GM18907 (cell line): Measurements from ENCODE around the gene PPP1R16B.
"Not testable (repeated sequence)": the region's sequence is repeated elsewhere in the genome, so short reads cannot be mapped to it uniquely, and the experiment has no call there.

Experiments
- ATAC-seq: cut with Tn5 transposase; IDR thresholded peaks from one replicate; pipeline ENCODE4 v1.9.1; 2021; ENCODE audit warnings: mild to moderate bottlenecking, moderate library complexity; ENCODE audit not compliant: unreplicated experiment

PPP1R16B gene

DNA sequence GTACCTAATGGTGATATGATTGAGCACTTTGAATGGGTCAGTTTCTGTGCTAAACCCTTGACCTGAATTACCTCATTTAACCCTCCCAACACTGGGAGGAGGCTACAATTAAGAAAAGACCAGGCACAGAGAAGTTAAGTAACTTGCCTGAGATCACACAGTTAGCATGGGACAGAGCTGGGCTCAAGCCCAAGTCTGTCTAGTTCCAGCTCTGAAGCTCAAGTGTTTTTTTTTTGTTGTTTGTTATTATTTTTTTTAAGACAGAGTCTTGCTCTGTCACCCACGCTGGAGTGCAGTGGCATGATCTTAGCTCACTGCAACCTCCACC is 124.7 kb downstream of the PPP1R16B start:
- ATAC-seq: no peak

DNA sequence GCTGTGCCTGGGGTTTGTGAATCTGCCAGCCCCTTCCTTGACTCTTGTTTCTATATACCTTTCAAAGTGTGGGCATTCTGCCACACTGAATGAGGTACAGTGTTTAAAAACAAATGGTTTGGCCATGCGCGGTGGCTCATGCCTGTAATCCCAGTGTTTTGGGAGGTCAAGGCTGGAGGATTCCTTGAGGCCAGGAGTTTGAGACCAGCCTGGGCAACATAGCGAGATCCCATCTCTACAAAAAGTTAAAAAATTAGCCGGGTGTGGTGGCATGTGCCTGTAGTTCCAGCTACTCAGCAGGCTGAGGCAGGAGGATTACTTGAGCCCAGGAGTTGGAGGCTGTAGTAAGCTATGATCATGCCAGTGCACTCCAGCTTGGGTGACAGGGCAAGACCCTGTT is 126.5 kb downstream of the PPP1R16B start:
- no peak for ATAC-seq

DNA sequence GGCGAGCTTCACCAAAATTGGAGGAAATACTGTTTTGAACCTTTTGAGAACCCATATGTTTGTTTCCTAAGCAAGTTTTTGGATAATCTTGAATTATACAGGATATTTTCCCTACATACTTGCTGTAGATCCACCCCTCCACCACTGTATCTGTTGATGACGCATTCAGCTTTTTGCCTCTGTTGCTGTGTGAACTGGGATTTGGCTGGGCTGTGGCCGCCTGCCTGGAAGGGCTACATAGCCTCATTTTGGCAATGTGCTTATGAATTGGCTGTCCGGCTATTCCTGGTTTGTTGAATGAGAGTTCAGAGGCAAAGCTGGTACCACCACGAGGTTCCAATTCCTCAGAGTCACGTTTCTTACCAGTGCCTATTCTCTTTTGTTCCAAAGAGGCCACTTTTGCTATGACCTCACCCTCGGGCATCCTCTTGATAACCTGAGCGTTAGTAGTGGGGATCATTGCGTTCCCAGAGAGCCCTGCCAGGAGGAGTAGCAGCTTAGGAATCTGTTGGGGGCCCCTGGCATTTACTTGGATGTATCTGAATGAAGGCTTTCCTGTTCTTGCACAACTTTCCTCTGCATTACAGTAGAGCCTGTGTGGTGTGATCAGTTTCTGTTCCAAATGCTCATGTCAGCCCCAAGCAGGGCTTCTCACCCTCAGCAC is 127.1 kb downstream of the PPP1R16B start:
- ATAC-seq: no peak

DNA sequence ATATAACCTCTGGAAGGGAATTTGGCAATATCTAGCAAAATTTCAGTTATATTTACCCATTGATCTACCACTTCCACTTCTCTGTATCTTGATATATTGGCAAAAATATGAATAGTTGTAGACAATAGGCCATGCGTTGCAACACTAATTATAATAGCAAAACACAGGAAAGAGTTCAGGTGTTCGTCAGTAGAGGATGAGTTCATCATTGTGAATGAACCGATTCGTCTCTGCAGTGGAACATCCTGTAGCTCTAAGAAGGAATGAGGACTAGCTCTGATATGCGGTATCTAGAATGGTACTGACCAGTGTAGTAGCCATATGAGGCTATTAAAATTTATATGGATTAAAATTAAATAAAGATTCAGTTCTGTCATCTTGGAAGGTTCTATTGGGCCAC is 129.0 kb downstream of the PPP1R16B start:
- ATAC-seq: no peak

DNA sequence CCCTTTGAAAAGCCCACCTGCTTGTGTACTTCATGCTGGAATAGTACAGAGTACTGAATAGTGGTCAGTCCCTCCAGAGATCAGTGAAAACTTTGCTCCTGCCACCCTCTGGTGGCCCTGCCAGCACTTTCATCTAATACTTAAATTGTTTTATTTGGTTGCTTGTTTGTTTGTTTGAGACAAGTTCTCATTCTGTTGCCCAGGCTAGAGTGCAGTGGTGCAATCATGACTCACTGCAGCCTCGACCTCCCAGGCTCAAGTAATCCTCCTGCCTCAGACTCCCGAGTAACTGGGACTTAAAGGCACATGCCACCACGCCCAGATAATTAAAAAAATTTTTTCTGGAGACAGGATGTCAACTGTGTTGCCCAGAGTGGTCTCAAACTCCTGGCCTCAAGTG is 129.8 kb downstream of the PPP1R16B start:
- ATAC-seq: no peak

DNA sequence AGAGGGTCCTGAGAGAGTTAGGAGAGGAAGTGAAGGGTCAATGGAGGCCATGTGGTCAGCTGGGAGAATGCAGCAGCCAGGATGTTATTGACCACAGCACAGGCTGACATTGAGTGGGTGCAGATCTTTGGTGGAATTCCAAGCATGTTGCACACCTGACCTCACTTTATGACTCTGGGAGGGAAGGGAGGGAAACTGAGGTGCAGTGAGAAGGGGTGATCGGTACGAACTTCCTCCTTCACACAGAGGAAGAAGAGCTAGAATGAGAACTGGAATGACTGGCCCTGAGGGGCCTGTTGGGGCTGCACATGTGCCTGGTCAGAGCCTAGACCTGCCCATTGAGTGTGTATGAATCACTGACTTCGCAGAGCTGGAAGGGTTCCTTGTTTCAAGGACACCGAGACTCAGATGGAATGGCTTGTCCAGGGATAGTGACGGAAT is 130.5 kb downstream of the PPP1R16B start:
- ATAC-seq: no peak

DNA sequence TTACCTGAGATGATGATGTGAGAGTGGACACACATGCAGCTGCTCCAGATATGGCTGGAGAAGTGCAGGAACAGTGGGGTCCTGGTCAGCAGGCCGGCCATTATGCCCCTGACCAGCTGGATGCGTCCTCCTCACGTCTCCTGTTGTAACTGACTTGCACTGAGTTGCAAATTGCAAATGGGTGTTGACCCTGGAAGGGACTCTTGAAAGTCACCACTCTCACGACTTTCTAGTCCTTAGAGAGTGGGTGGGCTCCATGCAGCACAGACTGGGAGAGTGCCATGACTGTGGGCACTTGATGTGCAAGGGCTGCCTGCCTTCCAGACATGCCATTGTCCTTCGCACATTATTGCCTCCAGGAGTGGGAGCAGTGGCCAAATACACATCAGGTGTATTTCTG is 131.5 kb downstream of the PPP1R16B start:
- no peak for ATAC-seq

DNA sequence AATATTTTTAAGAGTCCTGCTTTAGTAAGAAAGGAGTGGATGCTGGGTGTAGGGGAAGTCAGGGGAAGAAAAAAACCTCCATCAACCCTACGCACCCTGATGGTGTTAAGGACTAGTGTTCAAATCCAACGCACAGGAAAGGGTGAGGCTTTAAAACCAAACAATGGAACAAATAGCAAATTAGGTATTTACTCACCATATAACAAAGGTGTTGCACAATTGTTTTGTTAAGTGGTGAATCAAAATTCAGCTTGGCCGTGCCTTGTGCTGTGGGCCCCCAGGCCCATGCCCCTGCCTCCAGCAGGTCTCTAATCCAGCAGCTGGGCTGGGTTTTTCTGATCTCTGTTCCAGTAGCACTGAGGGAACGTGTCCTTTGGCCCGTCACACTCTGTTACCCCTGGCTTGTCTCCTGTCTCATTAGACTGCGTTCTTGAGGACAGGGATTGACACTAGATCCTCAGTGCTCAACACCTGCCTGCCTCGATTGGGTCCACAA is 132.5 kb downstream of the PPP1R16B start:
- ATAC-seq: no peak

DNA sequence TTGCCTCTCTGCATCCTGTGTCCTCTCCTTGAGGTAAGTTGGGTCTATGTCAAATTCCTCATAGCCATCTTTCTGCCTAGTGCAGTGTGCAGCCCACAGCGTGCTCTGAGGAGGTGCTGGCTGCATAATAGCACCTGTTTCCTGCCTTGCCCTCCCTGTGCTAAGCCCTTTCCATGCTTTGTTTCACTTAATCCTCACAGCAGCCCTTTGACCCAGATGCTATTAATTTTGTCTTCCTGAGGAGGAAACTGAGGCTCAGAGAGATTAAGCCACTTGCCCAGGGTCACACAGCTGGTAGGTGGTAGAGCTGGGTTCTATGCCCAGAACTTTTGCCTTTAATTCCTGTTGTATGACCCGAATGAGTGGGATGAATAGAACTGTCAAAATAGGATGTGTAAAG is 134.2 kb downstream of the PPP1R16B start:
- no peak for ATAC-seq

DNA sequence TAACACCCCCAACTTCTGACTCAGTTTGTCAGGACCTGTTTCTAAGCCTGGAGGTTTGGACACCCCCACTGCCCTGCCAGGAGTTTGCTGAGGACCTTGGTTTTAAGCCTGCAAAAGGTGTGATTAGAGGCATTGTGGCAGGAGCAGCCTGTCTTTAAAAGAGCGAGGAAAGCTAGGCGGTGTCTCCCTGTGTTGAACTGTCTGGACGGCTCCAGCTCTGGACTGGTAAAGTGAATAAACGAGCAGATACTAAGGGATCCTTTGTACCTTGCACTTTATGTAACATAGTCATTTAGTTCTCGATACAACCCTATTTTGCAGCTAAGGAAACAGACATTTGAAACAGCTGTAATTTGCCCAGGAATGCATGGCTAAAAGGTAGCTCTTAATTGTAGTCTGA is 135.1 kb downstream of the PPP1R16B start:
- ATAC-seq: no peak

DNA sequence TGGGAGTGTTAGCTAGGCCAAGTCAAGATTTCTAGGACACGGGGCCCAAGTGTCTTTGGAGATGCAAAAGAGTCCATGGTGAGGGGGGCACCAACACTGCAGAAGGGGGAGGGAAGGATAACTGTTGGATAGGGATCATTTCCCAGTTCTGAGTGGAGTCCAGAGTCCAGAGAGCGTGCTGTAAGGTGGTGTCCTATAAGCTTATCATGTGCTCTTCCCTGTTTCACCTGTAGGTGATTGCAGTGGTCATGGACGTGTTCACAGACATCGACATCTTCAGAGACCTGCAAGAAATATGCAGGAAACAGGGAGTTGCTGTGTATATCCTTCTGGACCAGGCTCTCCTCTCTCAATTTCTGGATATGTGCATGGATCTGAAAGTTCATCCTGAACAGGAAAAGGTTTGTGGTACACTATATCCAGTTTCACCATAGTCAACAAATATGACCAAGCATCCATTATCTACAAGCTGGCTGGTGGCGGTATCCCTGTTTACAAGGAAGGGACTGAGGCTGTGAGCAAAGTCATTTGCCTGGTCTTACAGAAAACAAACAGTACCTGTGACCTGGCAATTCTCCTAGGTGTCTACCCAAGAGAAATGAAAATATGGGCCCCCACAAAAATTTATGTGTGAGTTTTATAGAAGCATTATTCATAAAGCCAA is 136.4 kb downstream of the PPP1R16B start:
- no peak for ATAC-seq

DNA sequence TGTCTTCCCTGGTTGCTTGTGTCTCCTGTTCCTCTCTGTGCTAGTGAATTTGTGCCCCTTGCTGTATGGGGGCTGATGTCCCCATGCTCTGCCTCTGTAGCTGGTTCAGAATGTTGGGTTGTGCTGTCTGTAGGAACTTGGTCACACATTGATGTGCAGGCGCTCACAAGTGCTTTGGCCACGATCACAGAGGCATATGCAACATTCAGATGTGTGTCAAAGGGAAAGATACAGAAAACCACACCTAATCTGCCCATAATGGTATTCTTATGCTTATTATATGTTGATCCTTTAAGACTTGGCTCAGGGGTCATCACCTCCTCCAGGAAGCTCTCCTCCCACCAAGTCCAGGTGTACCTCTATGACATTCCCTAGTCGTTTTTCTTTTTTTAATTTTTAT is 139.5 kb downstream of the PPP1R16B start:
- no peak for ATAC-seq

DNA sequence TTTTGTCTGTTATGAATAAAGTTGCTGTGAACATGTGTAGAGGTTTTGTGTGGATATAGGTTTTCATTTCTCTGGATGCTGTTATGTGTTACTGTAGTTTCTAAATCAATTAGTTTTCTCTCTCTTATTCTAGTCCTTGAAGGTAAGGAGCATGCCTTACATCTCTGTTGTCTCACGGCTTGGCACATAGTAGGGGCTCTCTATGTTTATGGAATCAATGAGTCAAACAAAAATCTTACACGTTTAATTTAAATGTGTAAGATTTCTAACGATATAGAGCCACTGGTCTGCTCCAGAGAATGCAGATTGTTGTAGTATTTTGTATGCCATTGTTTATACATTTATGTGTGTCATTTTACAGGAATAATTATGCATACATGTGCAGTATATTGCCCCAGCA is 141.3 kb downstream of the PPP1R16B start:
- no peak for ATAC-seq

DNA sequence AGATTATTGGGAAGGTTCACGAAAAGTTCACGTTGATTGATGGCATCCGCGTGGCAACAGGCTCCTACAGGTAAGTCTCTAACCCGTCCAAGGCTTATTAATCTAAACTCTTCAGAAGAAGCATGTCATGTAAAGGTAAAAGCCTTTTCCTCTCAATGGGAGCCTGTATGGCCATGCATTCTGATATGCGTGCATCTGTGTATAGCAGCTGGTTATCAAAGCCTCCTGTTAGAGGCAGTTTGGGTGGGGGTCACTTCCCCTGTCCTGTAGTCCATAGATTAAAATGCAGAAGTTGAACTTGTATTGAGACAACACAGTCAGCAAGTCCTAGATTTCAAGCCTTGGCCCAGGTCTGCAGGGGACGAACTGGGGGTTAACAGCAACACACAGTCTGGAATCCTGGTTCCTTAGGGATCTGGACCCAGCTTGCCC is 142.4 kb downstream of the PPP1R16B start:
- ATAC-seq: no peak

DNA sequence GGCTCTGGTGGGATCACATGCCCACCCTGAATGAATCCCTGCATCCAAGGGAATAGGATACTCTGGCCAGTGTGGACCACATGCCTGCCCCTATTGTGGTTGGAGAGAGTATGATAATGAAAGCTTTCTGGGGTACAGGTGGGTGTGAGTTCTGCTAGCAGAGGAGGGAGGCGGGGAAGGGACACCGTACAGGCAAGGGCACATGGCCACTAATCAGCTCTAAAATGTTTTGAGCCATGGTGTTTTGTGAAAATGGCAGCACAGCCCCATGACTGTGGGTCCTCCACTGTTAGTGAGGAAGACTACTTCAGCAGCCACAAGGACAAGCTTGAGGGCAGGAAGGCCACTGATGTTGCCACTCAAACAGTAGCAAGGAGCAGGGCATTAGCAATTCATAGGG is 144.8 kb downstream of the PPP1R16B start:
- no peak for ATAC-seq

DNA sequence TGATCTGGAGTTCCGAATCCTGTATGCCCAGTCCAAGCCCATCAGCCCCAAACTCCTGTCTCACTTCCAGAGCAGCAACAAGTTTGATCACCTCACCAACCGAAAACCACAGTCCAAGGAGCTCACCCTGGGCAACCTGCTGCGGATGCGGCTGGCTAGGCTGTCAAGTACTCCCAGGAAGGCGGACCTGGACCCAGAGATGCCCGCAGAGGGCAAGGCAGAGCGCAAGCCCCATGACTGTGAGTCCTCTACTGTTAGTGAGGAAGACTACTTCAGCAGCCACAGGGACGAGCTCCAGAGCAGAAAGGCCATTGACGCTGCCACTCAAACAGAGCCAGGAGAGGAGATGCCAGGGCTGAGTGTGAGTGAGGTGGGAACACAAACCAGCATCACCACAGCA is 146.1 kb downstream of the PPP1R16B start:
- ATAC-seq: no peak

DNA sequence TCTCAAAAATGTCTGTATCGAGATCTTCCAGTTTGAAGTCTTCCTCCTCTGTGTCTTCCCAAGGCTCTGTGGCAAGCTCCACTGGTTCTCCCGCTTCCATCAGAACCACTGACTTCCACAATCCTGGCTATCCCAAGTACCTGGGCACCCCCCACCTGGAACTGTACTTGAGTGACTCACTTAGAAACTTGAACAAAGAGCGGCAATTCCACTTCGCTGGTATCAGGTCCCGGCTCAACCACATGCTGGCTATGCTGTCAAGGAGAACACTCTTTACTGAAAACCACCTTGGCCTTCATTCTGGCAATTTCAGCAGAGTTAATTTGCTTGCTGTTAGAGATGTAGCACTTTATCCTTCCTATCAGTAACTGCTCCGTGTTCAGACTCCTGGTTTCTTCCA is 146.7 kb downstream of the PPP1R16B start:
- no peak for ATAC-seq

DNA sequence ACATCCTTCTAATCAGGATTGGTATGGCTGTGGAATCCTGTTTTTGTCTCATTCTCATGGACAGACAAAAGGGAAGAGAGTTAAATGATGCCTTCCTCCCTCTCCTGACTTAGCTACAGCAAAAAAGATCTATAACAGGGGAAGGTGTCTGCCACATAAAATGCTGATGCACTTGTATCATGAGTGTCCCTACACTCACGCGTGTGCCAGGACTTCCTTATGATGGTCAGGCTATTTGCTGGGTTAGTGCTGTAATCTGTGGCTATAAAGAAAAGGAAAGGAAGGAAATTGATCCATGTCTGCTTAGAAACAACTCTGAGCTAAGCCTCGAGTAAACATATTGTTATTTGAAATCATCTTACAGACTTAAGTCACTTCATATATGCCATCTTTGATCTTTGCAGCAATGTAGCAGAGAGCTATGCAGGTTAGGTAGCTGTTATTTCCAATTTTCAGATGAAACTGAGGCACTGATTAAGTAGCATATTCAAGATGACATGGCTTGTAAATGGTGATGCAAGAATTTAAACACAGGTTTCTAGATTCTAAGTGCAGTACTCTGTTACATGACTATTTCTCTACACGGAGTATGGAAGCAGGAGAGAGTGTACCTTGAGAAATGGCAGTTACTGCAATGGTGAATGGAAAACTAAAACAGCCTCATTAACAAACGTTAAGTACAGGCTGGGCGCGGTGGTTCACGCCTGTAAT is 148.3 kb downstream of the PPP1R16B start:
- no peak for ATAC-seq

DNA sequence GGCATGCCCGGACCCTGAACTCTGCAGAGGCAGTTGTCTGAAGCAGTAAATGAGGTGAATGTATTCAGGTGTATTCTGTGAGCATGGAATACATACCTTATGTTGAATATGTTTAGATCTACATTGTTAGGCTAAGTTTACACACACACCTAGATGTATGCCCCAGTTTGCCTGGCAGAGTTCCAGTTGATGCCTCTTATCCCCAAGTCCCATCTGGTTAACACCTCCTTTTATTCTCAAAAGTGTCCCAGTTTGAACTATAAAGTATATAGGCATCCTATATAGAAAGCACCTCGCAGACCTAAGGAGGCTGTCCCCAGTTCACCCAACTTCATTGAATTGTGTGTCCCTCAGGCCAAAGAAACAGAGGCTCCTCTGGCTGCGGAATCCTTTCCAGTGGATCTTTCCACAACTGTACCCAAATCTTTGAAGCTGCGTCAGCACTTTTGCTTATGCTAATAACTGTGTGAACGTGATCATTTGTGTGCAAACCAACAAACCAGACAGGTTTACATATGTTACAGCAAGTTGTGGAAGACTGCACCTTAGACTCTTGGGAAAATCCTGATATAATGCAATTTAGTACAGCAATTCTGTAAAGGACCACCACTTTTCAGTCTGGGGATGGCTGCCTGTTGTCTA is 151.9 kb downstream of the PPP1R16B start:
- ATAC-seq: no peak

DNA sequence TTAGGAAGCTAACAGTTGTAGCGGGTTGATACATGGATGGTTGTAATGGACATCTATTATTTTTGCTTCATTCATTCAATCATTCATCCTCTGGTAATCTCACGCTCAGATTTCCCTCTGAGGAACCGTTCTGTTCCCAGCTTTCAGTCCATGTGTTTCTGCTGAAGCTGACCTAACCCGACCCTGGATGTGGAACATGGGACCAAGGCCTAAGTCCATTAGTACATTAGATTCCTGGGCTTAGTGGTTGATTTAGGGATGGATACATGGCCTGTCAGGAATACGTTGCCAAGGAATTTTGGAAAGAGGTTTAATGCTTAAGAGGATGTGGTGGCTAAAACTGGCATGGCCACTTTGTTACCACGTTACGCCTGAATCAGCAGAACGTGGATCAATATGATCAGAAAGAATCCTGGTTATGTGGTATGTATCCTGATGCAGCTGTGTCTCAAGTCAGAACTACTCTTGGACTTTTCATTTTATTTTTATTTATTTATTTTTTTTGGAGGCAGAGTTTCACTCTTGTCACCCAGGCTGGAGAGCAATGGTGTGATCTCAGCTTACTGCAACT is 152.5 kb downstream of the PPP1R16B start:
- no peak for ATAC-seq

DNA sequence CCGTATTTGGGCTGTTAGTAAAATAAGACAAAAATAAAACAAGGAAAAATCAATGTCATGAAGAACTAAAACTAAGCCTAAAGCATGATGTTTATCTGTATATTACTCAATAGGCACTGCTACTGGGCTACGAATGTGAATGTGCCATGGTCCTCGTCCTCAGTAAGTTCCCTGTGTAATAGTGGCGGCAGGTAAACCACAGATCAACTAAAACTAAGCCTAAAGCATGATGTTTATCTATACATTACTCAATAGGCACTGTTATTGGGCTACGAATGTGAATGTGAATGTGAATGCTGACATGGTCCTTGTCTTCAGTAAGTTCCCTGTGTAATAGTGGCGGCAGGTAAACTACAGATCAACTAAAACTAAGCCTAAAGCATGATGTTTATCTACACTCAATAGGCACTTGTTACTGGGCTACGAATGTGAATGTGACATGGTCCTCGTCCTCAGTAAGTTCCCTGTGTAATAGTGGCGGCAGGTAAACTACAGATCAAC is 154.7 kb downstream of the PPP1R16B start:
- ATAC-seq: not testable (repeated sequence)
